Astrocyte (in vitro differentiated cells and primary cell): ENCODE data around the gene CFAP157. TPM values are rescaled to one million over a fixed set of nuclear protein-coding genes. Genes with fewer than 3 reads are reported as not detected.

ENCODE experiments used
- DNase-seq: peaks from one replicate; pipeline ENCODE4 v3.0.0-alpha.2; 2010; ENCODE audit warnings: low read depth
- FAIRE-seq: peaks from 2 replicates; lab custom pipeline; 2011; peaks lifted over from hg19 to GRCh38; lab: Jason Lieb, UNC
- H2AFZ ChIP-seq: 2 replicates; pipeline ENCODE4 v1.6.0; 2012; ENCODE audit warnings: low read depth, low read length, inconsistent platforms
- H3K27ac ChIP-seq: 2 replicates; pipeline ENCODE4 v1.5.1; 2011; ENCODE audit warnings: low read depth, low read length, inconsistent platforms
- H3K27me3 ChIP-seq: 2 replicates; pipeline ENCODE4 v1.6.0; 2011; ENCODE audit warnings: low read length, inconsistent platforms; ENCODE audit not compliant: insufficient read depth
- H3K36me3 ChIP-seq: 2 replicates; pipeline ENCODE4 v1.5.1; 2011; ENCODE audit warnings: low read length, inconsistent platforms; ENCODE audit not compliant: insufficient read depth
- H3K4me1 ChIP-seq: 2 replicates; pipeline ENCODE4 v1.5.1; 2011; ENCODE audit warnings: low read length, inconsistent platforms; ENCODE audit not compliant: insufficient read depth
- H3K4me2 ChIP-seq: 2 replicates; pipeline ENCODE4 v1.6.0; 2012; ENCODE audit warnings: low read length, inconsistent platforms
- H3K4me3 ChIP-seq: 2 replicates; pipeline ENCODE4 v1.5.1; 2011; ENCODE audit warnings: low read depth, mild to moderate bottlenecking, low read length, inconsistent platforms; ENCODE audit not compliant: insufficient read depth
- H3K79me2 ChIP-seq: 2 replicates; pipeline ENCODE4 v1.6.0; 2012; ENCODE audit warnings: mild to moderate bottlenecking, low read length, inconsistent platforms; ENCODE audit not compliant: insufficient read depth
- H3K9ac ChIP-seq: 2 replicates; pipeline ENCODE4 v1.6.0; 2012; ENCODE audit warnings: mild to moderate bottlenecking, low read length, inconsistent platforms
- H3K9me3 ChIP-seq: 2 replicates; pipeline ENCODE4 v1.5.1; 2012; ENCODE audit warnings: low read depth, mild to moderate bottlenecking, low read length, inconsistent platforms; ENCODE audit not compliant: insufficient read depth
- H4K20me1 ChIP-seq: 2 replicates; pipeline ENCODE4 v1.6.0; 2012; ENCODE audit warnings: low read length, inconsistent platforms; ENCODE audit not compliant: insufficient read depth
- H3K27ac Mint-ChIP-seq: one replicate; pipeline ENCODE4 v1.8.0; 2021; ENCODE audit warnings: mild to moderate bottlenecking, mixed read lengths; ENCODE audit not compliant: unreplicated experiment
- H3K27me3 Mint-ChIP-seq: one replicate; pipeline ENCODE4 v1.8.0; 2021; ENCODE audit warnings: low read depth, mixed read lengths; ENCODE audit not compliant: unreplicated experiment
- H3K36me3 Mint-ChIP-seq: one replicate; pipeline ENCODE4 v1.8.0; 2021; ENCODE audit warnings: low read depth, mixed read lengths; ENCODE audit not compliant: unreplicated experiment
- H3K4me1 Mint-ChIP-seq: one replicate; pipeline ENCODE4 v1.8.0; 2021; ENCODE audit warnings: low read depth, mixed read lengths; ENCODE audit not compliant: unreplicated experiment
- H3K4me3 Mint-ChIP-seq: one replicate; pipeline ENCODE4 v1.8.0; 2021; ENCODE audit warnings: mild to moderate bottlenecking, moderate library complexity, mixed read lengths; ENCODE audit not compliant: unreplicated experiment
- H3K9me3 Mint-ChIP-seq: one replicate; pipeline ENCODE4 v1.8.0; 2021; ENCODE audit warnings: mild to moderate bottlenecking, mixed read lengths; ENCODE audit not compliant: unreplicated experiment
- EZH2 ChIP-seq: IDR thresholded peaks from 2 replicates; pipeline ENCODE4 v1.6.1; 2012; ENCODE audit warnings: mild to moderate bottlenecking, low read length, inconsistent platforms; ENCODE audit not compliant: insufficient read depth
- total RNA-seq: library from RNA; stranded (reverse); gene quantifications from 2 replicates; pipeline ENCODE4 v1.2.1, GENCODE V29; 2021
- TF ChIP-seq, protein P1 (sequence below): IDR thresholded peaks from 2 replicates; pipeline ENCODE4 v1.5.1; 2011; ENCODE audit warnings: low read depth, mild to moderate bottlenecking, inconsistent platforms, low read length, moderate library complexity; ENCODE audit not compliant: insufficient read depth

The CFAP157 gene
- total RNA-seq, 1 donor from 2014 or later, result 0.09 TPM

DNA sequence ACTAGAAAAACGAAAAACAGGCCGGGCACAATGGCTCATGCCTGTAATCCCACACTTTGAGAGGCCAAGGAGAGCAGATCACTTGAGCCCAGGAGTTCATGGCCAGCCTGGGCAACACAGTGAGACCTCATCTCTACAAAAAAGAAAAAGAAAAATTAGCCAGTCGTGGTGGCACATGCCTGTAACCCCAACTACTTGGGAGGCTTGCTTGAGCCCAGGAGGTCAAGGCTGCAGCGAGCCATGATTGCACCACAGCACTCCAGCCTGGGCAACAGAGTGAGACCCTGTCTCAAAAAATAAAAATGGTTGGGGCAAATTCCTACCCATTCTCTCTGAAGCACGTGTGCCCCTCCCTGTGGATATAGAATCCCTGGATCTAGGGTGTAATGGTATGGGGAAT lies 8.4 kb upstream of the CFAP157 start:
- H3K27me3 Mint-ChIP-seq, result peaks cover 4% of the 10 kb centered on the region
- Histone ChIP-seq H4K20me1 (no peaks in the 10 kb centered on the region), H3K27ac (no peak overlapping the region), H3K79me2 (no peaks in the 10 kb centered on the region), H3K9me3 (no peaks in the 10 kb centered on the region), H3K4me3 (no peak overlapping the region), H3K9ac (no peak overlapping the region), H3K4me2 (no peak overlapping the region), H3K4me1 (peaks cover 9% of the 10 kb centered on the region), H3K27me3 (no peaks in the 10 kb centered on the region), H2AFZ (no peak overlapping the region), H3K36me3 (no peaks in the 10 kb centered on the region)
- H3K4me1 Mint-ChIP-seq, result no peaks in the 10 kb centered on the region
- H3K27ac Mint-ChIP-seq, result no peak overlapping the region
- DNase-seq (no peak), FAIRE-seq (no peak)
- no peak for TF ChIP-seq EZH2
- TF ChIP-seq, protein P1, sequence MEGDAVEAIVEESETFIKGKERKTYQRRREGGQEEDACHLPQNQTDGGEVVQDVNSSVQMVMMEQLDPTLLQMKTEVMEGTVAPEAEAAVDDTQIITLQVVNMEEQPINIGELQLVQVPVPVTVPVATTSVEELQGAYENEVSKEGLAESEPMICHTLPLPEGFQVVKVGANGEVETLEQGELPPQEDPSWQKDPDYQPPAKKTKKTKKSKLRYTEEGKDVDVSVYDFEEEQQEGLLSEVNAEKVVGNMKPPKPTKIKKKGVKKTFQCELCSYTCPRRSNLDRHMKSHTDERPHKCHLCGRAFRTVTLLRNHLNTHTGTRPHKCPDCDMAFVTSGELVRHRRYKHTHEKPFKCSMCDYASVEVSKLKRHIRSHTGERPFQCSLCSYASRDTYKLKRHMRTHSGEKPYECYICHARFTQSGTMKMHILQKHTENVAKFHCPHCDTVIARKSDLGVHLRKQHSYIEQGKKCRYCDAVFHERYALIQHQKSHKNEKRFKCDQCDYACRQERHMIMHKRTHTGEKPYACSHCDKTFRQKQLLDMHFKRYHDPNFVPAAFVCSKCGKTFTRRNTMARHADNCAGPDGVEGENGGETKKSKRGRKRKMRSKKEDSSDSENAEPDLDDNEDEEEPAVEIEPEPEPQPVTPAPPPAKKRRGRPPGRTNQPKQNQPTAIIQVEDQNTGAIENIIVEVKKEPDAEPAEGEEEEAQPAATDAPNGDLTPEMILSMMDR, result no peak
- H3K36me3 Mint-ChIP-seq, result peaks cover 4% of the 10 kb centered on the region
- H3K9me3 Mint-ChIP-seq, result peaks cover 4% of the 10 kb centered on the region
- no peak overlapping the region for H3K4me3 Mint-ChIP-seq

DNA sequence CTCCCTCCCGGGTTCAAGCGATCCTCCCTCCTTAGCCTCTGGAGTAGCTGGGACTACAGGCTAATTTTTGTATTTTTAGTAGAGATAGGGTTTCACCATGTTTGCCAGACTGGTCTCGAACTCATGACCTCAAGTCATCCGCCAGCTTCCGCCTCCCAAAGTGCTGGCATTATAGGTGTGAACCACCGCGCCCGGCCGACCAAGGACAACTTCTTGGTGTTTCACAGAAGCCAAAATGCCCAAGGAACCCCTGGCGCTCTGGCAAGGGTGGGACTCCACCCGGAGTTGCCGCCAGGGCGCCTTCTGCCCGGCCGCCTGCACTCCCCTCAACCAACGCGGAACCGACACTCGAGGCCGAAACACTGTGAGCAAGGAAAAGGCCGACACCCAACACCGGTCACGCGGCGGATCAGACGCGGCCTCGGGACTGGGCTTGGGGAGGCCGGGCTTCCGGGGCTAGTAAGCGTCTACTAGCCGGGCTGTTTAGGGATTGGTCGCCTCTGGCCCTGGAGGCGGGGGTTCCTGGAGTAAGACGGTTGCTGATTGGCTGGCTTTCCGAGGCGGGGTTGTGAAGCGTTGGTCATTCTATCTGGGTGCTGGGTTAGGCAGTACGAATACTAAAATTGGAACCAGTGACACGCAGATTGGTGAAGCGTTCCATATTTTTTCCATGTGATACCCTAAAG lies 7.7 kb upstream of the CFAP157 start:
- H3K27me3 ChIP-seq, result no peaks in the 10 kb centered on the region
- peak overlapping the region; percentile 60 for H3K4me3 Mint-ChIP-seq
- H3K4me3 ChIP-seq, result peak overlapping the region; percentile 29
- H2AFZ ChIP-seq, result peak overlapping the region; percentile 96
- peaks cover 9% of the 10 kb centered on the region for H3K4me1 ChIP-seq
- no peak for TF ChIP-seq EZH2
- TF ChIP-seq, protein P1, result no peak
- H3K27ac Mint-ChIP-seq, result no peak overlapping the region
- peaks cover 4% of the 10 kb centered on the region for H3K9me3 Mint-ChIP-seq
- no peaks in the 10 kb centered on the region for H3K79me2 ChIP-seq
- H3K27ac ChIP-seq, result peak overlapping the region; percentile 25
- peak overlapping the region; percentile 68 for H3K9ac ChIP-seq
- H4K20me1 ChIP-seq, result no peaks in the 10 kb centered on the region
- FAIRE-seq (no peak), DNase-seq (peak; percentile 93)
- H3K4me1 Mint-ChIP-seq, result no peaks in the 10 kb centered on the region
- H3K36me3 ChIP-seq, result no peaks in the 10 kb centered on the region
- peak overlapping the region; percentile 75 for H3K4me2 ChIP-seq
- peaks cover 4% of the 10 kb centered on the region for H3K27me3 Mint-ChIP-seq
- H3K9me3 ChIP-seq, result no peaks in the 10 kb centered on the region
- no peaks in the 10 kb centered on the region for H3K36me3 Mint-ChIP-seq

DNA sequence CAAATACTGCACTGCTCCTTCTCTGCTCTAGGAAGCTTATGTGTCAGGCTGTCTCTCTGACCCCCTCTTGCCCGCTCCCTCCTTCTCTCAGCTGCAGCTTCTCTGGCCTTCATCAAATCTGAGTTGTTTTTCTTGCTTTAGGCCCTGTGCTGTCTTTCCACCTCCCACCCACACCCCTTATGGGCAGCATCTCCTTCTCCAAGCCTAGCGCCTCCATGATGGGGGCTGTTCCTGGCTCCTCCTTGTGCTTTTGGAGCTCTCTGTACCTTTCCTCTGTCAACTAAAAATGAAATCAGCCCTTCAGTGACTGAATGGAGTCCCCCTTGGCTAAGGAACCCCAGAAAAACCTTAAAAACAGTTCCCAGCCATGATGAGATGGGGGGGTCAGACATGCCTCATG lies 6.6 kb upstream of the CFAP157 start:
- no peak for FAIRE-seq
- Histone ChIP-seq H3K9me3 (no peaks in the 10 kb centered on the region), H3K4me1 (peaks cover 9% of the 10 kb centered on the region), H3K9ac (no peak overlapping the region), H3K4me2 (no peak overlapping the region), H3K27ac (no peak overlapping the region), H3K79me2 (no peaks in the 10 kb centered on the region), H3K27me3 (no peaks in the 10 kb centered on the region), H4K20me1 (no peaks in the 10 kb centered on the region), H3K36me3 (no peaks in the 10 kb centered on the region), H2AFZ (no peak overlapping the region), H3K4me3 (no peak overlapping the region)
- Mint-ChIP-seq H3K27ac (no peak overlapping the region), H3K9me3 (peaks cover 4% of the 10 kb centered on the region), H3K27me3 (peaks cover 4% of the 10 kb centered on the region), H3K36me3 (no peaks in the 10 kb centered on the region), H3K4me1 (no peaks in the 10 kb centered on the region), H3K4me3 (no peak overlapping the region)
- TF ChIP-seq EZH2, result no peak
- TF ChIP-seq, protein P1, result no peak
- DNase-seq, result no peak
